GM18499 (cell line): ENCODE measurements around the gene PPM1E.
"Not testable (repeated sequence)": the region's sequence is repeated elsewhere in the genome, so short reads cannot be mapped to it uniquely, and the experiment has no call there.

Source experiments
- ATAC-seq: cut with Tn5 transposase; IDR thresholded peaks from one replicate; pipeline ENCODE4 v1.9.1; 2021; ENCODE audit warnings: moderate number of reproducible peaks; ENCODE audit not compliant: insufficient read depth, unreplicated experiment

Gene PPM1E

GRCh38 chr17:58920773-58921172 is 165.1 kb downstream of the PPM1E start:
- no peak for ATAC-seq

GRCh38 chr17:58932956-58933355 is 177.3 kb downstream of the PPM1E start:
- ATAC-seq: no peak

- ATAC-seq: no peak
Measured at GRCh38 chr17:58936295-58936694, 180.6 kb downstream of the PPM1E start.

GRCh38 chr17:58944166-58944565 is 188.5 kb downstream of the PPM1E start:
- ATAC-seq: no peak

- ATAC-seq: no peak
Measured at GRCh38 chr17:58947411-58947810, 191.8 kb downstream of the PPM1E start.

- no peak for ATAC-seq
Measured at GRCh38 chr17:58947824-58948223, 192.2 kb downstream of the PPM1E start.

- ATAC-seq: not testable (repeated sequence)
Measured at GRCh38 chr17:58954358-58954757, 198.7 kb downstream of the PPM1E start.

GRCh38 chr17:58956997-58957724 is 201.5 kb downstream of the PPM1E start:
- no peak for ATAC-seq

GRCh38 chr17:58957725-58958073 is 202.0 kb downstream of the PPM1E start:
- ATAC-seq: not testable (repeated sequence)

- ATAC-seq: no peak
Measured at GRCh38 chr17:58960068-58960467, 204.4 kb downstream of the PPM1E start.

- ATAC-seq: no peak
Measured at GRCh38 chr17:58965221-58965620, 209.6 kb downstream of the PPM1E start.

- no peak for ATAC-seq
Measured at GRCh38 chr17:58966208-58966607, 210.6 kb downstream of the PPM1E start.

GRCh38 chr17:58968426-58969061 is 212.9 kb downstream of the PPM1E start:
- no peak for ATAC-seq

GRCh38 chr17:58969156-58969555 is 213.5 kb downstream of the PPM1E start:
- ATAC-seq: no peak

- ATAC-seq: no peak
Measured at GRCh38 chr17:58969612-58970011, 214.0 kb downstream of the PPM1E start.

- ATAC-seq: no peak
Measured at GRCh38 chr17:58970609-58971450, 215.2 kb downstream of the PPM1E start.

GRCh38 chr17:58974354-58974753 is 218.7 kb downstream of the PPM1E start:
- no peak for ATAC-seq

- no peak for ATAC-seq
Measured at GRCh38 chr17:58976541-58976940, 220.9 kb downstream of the PPM1E start.

GRCh38 chr17:58980706-58981481 is 225.2 kb downstream of the PPM1E start:
- ATAC-seq: no peak

GRCh38 chr17:58982626-58983025 is 227.0 kb downstream of the PPM1E start:
- no peak for ATAC-seq
